Hepatocyte (in vitro differentiated cells): ENCODE measurements around the gene RASSF6. TPM values are rescaled to one million over a fixed set of nuclear protein-coding genes. Genes with fewer than 3 reads are reported as not detected.

Source experiments
- DNase-seq: peaks from one replicate; pipeline ENCODE4 v3.0.0-alpha.2; 2016; ENCODE audit warnings: low spot score
- H2AFZ ChIP-seq: fragments of 200-600 bp; sonication (generic); 2 replicates; pipeline ENCODE4 v1.6.0; 2016; ENCODE audit warnings: antibody characterized with exemption, mild to moderate bottlenecking
- H3K27ac ChIP-seq: fragments of 200-600 bp; sonication (generic); 2 replicates; pipeline ENCODE4 v1.5.1; 2016; ENCODE audit warnings: mild to moderate bottlenecking
- H3K27me3 ChIP-seq: fragments of 200-600 bp; sonication (generic); 2 replicates; pipeline ENCODE4 v1.6.1; 2016
- H3K36me3 ChIP-seq: fragments of 200-600 bp; sonication (generic); replicated peaks from 2 replicates; pipeline ENCODE4 v1.5.1; 2016; ENCODE audit warnings: low read depth; ENCODE audit not compliant: insufficient read depth
- H3K4me1 ChIP-seq: fragments of 200-600 bp; sonication (generic); 2 replicates; pipeline ENCODE4 v1.5.1; 2016; ENCODE audit warnings: mild to moderate bottlenecking, moderate library complexity; ENCODE audit not compliant: insufficient read depth
- H3K4me2 ChIP-seq: fragments of 200-600 bp; sonication (generic); 2 replicates; pipeline ENCODE4 v1.6.0; 2016
- H3K4me3 ChIP-seq: fragments of 200-600 bp; sonication (generic); 2 replicates; pipeline ENCODE4 v1.5.1; 2016; ENCODE audit warnings: mild to moderate bottlenecking
- H3K79me2 ChIP-seq: fragments of 200-600 bp; sonication (generic); 2 replicates; pipeline ENCODE4 v1.6.0; 2017; ENCODE audit warnings: mild to moderate bottlenecking
- H3K9me2 ChIP-seq: fragments of 200-600 bp; sonication (generic); replicated peaks from 2 replicates; pipeline ENCODE4 v1.6.0; 2017; ENCODE audit warnings: mild to moderate bottlenecking; ENCODE audit not compliant: insufficient read depth
- H3K9me3 ChIP-seq: fragments of 200-600 bp; sonication (generic); 2 replicates; pipeline ENCODE4 v1.5.1; 2016; ENCODE audit warnings: low read depth, mild to moderate bottlenecking
- H4K20me1 ChIP-seq: fragments of 200-600 bp; sonication (generic); 2 replicates; pipeline ENCODE4 v1.6.0; 2016; ENCODE audit warnings: mild to moderate bottlenecking; ENCODE audit not compliant: insufficient read depth, poor library complexity, severe bottlenecking
- CTCF ChIP-seq: fragments of 200-600 bp; sonication (generic); IDR thresholded peaks from 2 replicates; pipeline ENCODE4 v1.5.1; 2016; ENCODE audit warnings: antibody characterized with exemption, mild to moderate bottlenecking; ENCODE audit not compliant: poor library complexity
- EZH2 ChIP-seq: fragments of 200-600 bp; sonication (generic); IDR thresholded peaks from 2 replicates; pipeline ENCODE4 v1.6.1; 2016; ENCODE audit warnings: antibody characterized with exemption, mild to moderate bottlenecking, borderline replicate concordance
- EZH2phosphoT487 ChIP-seq: fragments of 200-600 bp; sonication (generic); IDR thresholded peaks from one replicate; pipeline ENCODE4 v1.6.1; 2018; ENCODE audit warnings: antibody characterized with exemption, mild to moderate bottlenecking, low read depth, moderate library complexity; ENCODE audit not compliant: unreplicated experiment, severe bottlenecking
- WGBS: methylation state at CpG from one replicate; pipeline ENCODE4 v1.1.6; 2016; ENCODE audit warnings: low lambda C conversion rate; ENCODE audit errors: missing lambda C conversion rate; 5-methylcytosine and 5-hydroxymethylcytosine counted together
- polyA plus RNA-seq: library from polyadenylated mRNA; unstranded; fragments of >200 nt; fragmentation: Nextera tagmentation; extraction: Ambion mirVana; gene quantifications from 2 replicates; pipeline ENCODE4 v1.2.1, GENCODE V29; 2016
- total RNA-seq: library from RNA; depleted of rRNA; stranded (reverse); fragments of >200 nt; gene quantifications from 2 replicates; pipeline ENCODE4 v1.2.3, GENCODE V29; 2014

RASSF6 gene
- total and polyA plus RNA-seq, 2 experiments from 2014 or later, result 2.1 to 6.5 TPM

GRCh38 chr4:73589261-73589847 lies 30.9 kb downstream of the RASSF6 start:
- Histone ChIP-seq H2AFZ (no peak overlapping the region), H3K27me3 (no peaks in the 10 kb centered on the region), H3K4me2 (peak overlapping the region; percentile 7), H3K4me3 (no peak overlapping the region), H4K20me1 (no peaks in the 10 kb centered on the region), H3K9me3 (no peaks in the 10 kb centered on the region), H3K36me3 (no peaks in the 10 kb centered on the region), H3K27ac (peak overlapping the region; percentile 65), H3K9me2 (no peaks in the 10 kb centered on the region), H3K79me2 (no peaks in the 10 kb centered on the region), H3K4me1 (peaks cover 12% of the 10 kb centered on the region)
- peak; percentile 25 for DNase-seq
- TF ChIP-seq EZH2phosphoT487 (no peak), CTCF (no peak), EZH2 (no peak)
- whole genome bisulfite sequencing, result 53% methylated on average over 4 of the region's 4 CpGs

GRCh38 chr4:73588613-73589012 lies 31.6 kb downstream of the RASSF6 start:
- Histone ChIP-seq H3K36me3 (no peaks in the 10 kb centered on the region), H3K27ac (no peak overlapping the region), H3K9me2 (no peaks in the 10 kb centered on the region), H3K4me2 (no peak overlapping the region), H2AFZ (no peak overlapping the region), H3K4me3 (no peak overlapping the region), H3K27me3 (no peaks in the 10 kb centered on the region), H3K79me2 (no peaks in the 10 kb centered on the region), H3K9me3 (no peaks in the 10 kb centered on the region), H4K20me1 (no peaks in the 10 kb centered on the region), H3K4me1 (peaks cover 12% of the 10 kb centered on the region)
- TF ChIP-seq EZH2 (no peak), EZH2phosphoT487 (no peak), CTCF (no peak)
- DNase-seq, result no peak
- WGBS, result 94% methylated on average over 1 of the region's 1 CpG

GRCh38 chr4:73586666-73587065 lies 33.6 kb downstream of the RASSF6 start:
- no peak overlapping the region for H3K27ac ChIP-seq
- H2AFZ ChIP-seq, result no peak overlapping the region
- H3K27me3 ChIP-seq, result no peaks in the 10 kb centered on the region
- H3K4me3 ChIP-seq, result no peak overlapping the region
- H3K4me1 ChIP-seq, result peaks cover 12% of the 10 kb centered on the region
- H3K4me2 ChIP-seq, result no peak overlapping the region
- no peak for DNase-seq
- 61% methylated on average over 3 of the region's 3 CpGs for WGBS
- H3K79me2 ChIP-seq, result no peaks in the 10 kb centered on the region
- TF ChIP-seq CTCF (no peak), EZH2phosphoT487 (no peak), EZH2 (no peak)
- no peaks in the 10 kb centered on the region for H3K9me2 ChIP-seq
- H3K9me3 ChIP-seq, result no peaks in the 10 kb centered on the region
- H3K36me3 ChIP-seq, result no peaks in the 10 kb centered on the region
- H4K20me1 ChIP-seq, result no peaks in the 10 kb centered on the region

- TF ChIP-seq EZH2phosphoT487 (no peak), EZH2 (no peak), CTCF (no peak)
- DNase-seq, result no peak
- Histone ChIP-seq H4K20me1 (no peaks in the 10 kb centered on the region), H3K4me3 (no peak overlapping the region), H3K79me2 (no peaks in the 10 kb centered on the region), H3K27ac (no peak overlapping the region), H3K27me3 (no peaks in the 10 kb centered on the region), H3K4me2 (no peak overlapping the region), H3K36me3 (no peaks in the 10 kb centered on the region), H3K9me2 (no peaks in the 10 kb centered on the region), H3K4me1 (peaks cover 12% of the 10 kb centered on the region), H2AFZ (no peak overlapping the region), H3K9me3 (no peaks in the 10 kb centered on the region)
- WGBS, result 95% methylated on average over 1 of the region's 1 CpG
Observed at GRCh38 chr4:73586040-73586439, 34.2 kb downstream of the RASSF6 start.
